GM18861 (cell line): ENCODE data around the gene DARS1.
"Not testable (repeated sequence)": the region's sequence is repeated elsewhere in the genome, so short reads cannot be mapped to it uniquely, and the experiment has no call there.

ENCODE experiments used
- ATAC-seq: cut with Tn5 transposase; IDR thresholded peaks from one replicate; pipeline ENCODE4 v1.9.1; 2021; ENCODE audit not compliant: unreplicated experiment

The DARS1 gene

GRCh38 chr2:135985826-135986393 is 484 bp upstream of the DARS1 start:
- ATAC-seq = peak; percentile 18

GRCh38 chr2:135984199-135985017 is 1.0 kb downstream of the DARS1 start:
- ATAC-seq = peak; percentile 63

- ATAC-seq = no peak
Observed at GRCh38 chr2:135980434-135981079, 4.9 kb downstream of the DARS1 start.

- no peak for ATAC-seq
Observed at GRCh38 chr2:135975702-135976101, 9.7 kb downstream of the DARS1 start.

GRCh38 chr2:135974036-135974435 is 11.4 kb downstream of the DARS1 start:
- no peak for ATAC-seq

GRCh38 chr2:135969655-135970387 is 15.6 kb downstream of the DARS1 start:
- no peak for ATAC-seq

GRCh38 chr2:135965756-135966155 is 19.7 kb downstream of the DARS1 start:
- ATAC-seq = no peak

- not testable (repeated sequence) for ATAC-seq
Observed at GRCh38 chr2:135964404-135964803, 21.0 kb downstream of the DARS1 start.

GRCh38 chr2:135963841-135964240 is 21.6 kb downstream of the DARS1 start:
- no peak for ATAC-seq

GRCh38 chr2:135962366-135963123 is 22.9 kb downstream of the DARS1 start:
- peak; percentile 46 for ATAC-seq

GRCh38 chr2:135960656-135961551 is 24.5 kb downstream of the DARS1 start:
- ATAC-seq = no peak

- ATAC-seq = no peak
Observed at GRCh38 chr2:135960150-135960549, 25.3 kb downstream of the DARS1 start.

- not testable (repeated sequence) for ATAC-seq
Observed at GRCh38 chr2:135958927-135959326, 26.5 kb downstream of the DARS1 start.

- ATAC-seq = no peak
Observed at GRCh38 chr2:135954020-135954601, 31.3 kb downstream of the DARS1 start.

- ATAC-seq = no peak
Observed at GRCh38 chr2:135952891-135953290, 32.5 kb downstream of the DARS1 start.

- no peak for ATAC-seq
Observed at GRCh38 chr2:135951041-135951583, 34.3 kb downstream of the DARS1 start.

GRCh38 chr2:135949451-135950234 is 35.8 kb downstream of the DARS1 start:
- ATAC-seq = no peak

- ATAC-seq = peak; percentile 74
Observed at GRCh38 chr2:135948642-135949355, 36.6 kb downstream of the DARS1 start.
